ENCODE data around the gene MYL12A.

- no peak for TF ChIP-seq CTCF (IDR thresholded peaks at IDR 0.05; ENCODE audit: low read depth, low read length)
- TF ChIP-seq POLR2A (IDR thresholded peaks at IDR 0.05; ENCODE audit: extremely low read depth, insufficient read length): no peak
- TF ChIP-seq MYC (IDR thresholded peaks at IDR 0.05; ENCODE audit: low read depth, low read length): no peak
- TF ChIP-seq MAX (IDR thresholded peaks at IDR 0.05; ENCODE audit: low read depth, low read length): no peak
Measured at GRCh38 chr18:3281456-3282400, 34.1 kb downstream of the MYL12A start.

All from NB4 (cell line).